ENCODE measurements around the gene PLEKHB2. TPM values are rescaled to one million over a fixed set of nuclear protein-coding genes. Genes with fewer than 3 reads are reported as not detected.

The PLEKHB2 gene
- total and polyA plus RNA-seq, 7 donors, result 17.9 to 81.4 (median 28.8) TPM

- no peak for TF ChIP-seq CTCF (IDR thresholded peaks at IDR 0.05)
- Histone ChIP-seq H3K4me3 (no peak overlapping the region), H3K27me3 (ENCODE audit: insufficient read depth in 3 of 3, low read length in 2 of 3) (no peaks in the 10 kb centered on the region), H3K27ac (peak overlapping the region; percentile 32), H3K4me1 (peaks cover 15% of the 10 kb centered on the region), H3K36me3 (ENCODE audit: insufficient read depth in 1 of 2, low read depth in 1 of 2) (peaks cover 0 to 13% of the 10 kb centered on the region in 2 donors), H3K9me3 (no peaks in the 10 kb centered on the region)
- WGBS, 3 donors, result 69 to 72% (median 71%) methylated on average over 22 of the region's 22 CpGs
- intact Hi-C loops (cut with DNase I), result no loop called here
- no peak for ATAC-seq
- DNase-seq, result no peak
These were observed 10.5 kb upstream of the PLEKHB2 start for GRCh38 chr2:131094463-131095281.

GRCh38 chr2:131103165-131103564, 2.0 kb upstream of the PLEKHB2 start:
- Histone ChIP-seq H3K4me3 (no peak overlapping the region), H3K9me3 (no peaks in the 10 kb centered on the region), H3K4me1 (peaks cover 14% of the 10 kb centered on the region), H3K27me3 (ENCODE audit: insufficient read depth in 3 of 3, low read length in 2 of 3) (no peaks in the 10 kb centered on the region), H3K36me3 (ENCODE audit: insufficient read depth in 1 of 2, low read depth in 1 of 2) (peaks cover 0 to 2% of the 10 kb centered on the region in 2 donors), H3K27ac (peak overlapping the region; percentile 93)
- intact Hi-C loops (cut with DNase I), result no loop called here
- 88 to 94% (median 88%) methylated on average over 2 of the region's 2 CpGs for WGBS, 3 donors
- ATAC-seq, result no peak
- TF ChIP-seq CTCF (IDR thresholded peaks at IDR 0.05), result no peak
- DNase-seq, result no peak

GRCh38 chr2:131104487-131105155, 515 bp upstream of the PLEKHB2 start:
- H3K4me1 ChIP-seq, result peaks cover 14% of the 10 kb centered on the region
- H3K4me3 ChIP-seq, result peak overlapping the region; percentile 88
- H3K36me3 ChIP-seq (ENCODE audit: insufficient read depth in 1 of 2, low read depth in 1 of 2), result peaks cover 0 to 8% of the 10 kb centered on the region in 2 donors
- peak; percentile 80 to 89 (median 85) for ATAC-seq
- TF ChIP-seq CTCF (IDR thresholded peaks at IDR 0.05), result no peak
- 0% methylated on average over 20 of the region's 20 CpGs for WGBS, 3 donors
- DNase-seq, result peak; percentile 52 to 88
- no peaks in the 10 kb centered on the region for H3K9me3 ChIP-seq
- H3K27ac ChIP-seq, result peak overlapping the region; percentile 93
- no peaks in the 10 kb centered on the region for H3K27me3 ChIP-seq (ENCODE audit: insufficient read depth in 3 of 3, low read length in 2 of 3)
- intact Hi-C loops (cut with DNase I), result no loop called here

GRCh38 chr2:131105950-131106801, 1.0 kb downstream of the PLEKHB2 start:
- Histone ChIP-seq H3K36me3 (ENCODE audit: insufficient read depth in 1 of 2, low read depth in 1 of 2) (peaks cover 0 to 13% of the 10 kb centered on the region in 2 donors), H3K4me1 (peaks cover 14% of the 10 kb centered on the region), H3K9me3 (no peaks in the 10 kb centered on the region), H3K4me3 (peak overlapping the region; percentile 88), H3K27ac (peak overlapping the region; percentile 93), H3K27me3 (ENCODE audit: insufficient read depth in 3 of 3, low read length in 2 of 3) (no peaks in the 10 kb centered on the region)
- ATAC-seq, result peak; percentile 32 to 53 (median 50)
- peak; percentile 31 to 62 for DNase-seq
- no peak for TF ChIP-seq CTCF (IDR thresholded peaks at IDR 0.05)
- intact Hi-C loops (cut with DNase I), result no loop called here
- WGBS, 3 donors, result 1 to 2% (median 2%) methylated on average over 19 of the region's 19 CpGs
